ENCODE measurements around the gene BNC2. TPM values are rescaled to one million over a fixed set of nuclear protein-coding genes. Genes with fewer than 3 reads are reported as not detected.

BNC2 gene
- total RNA-seq, 4 donors from 2014 or later, result 3.8 to 14.9 (median 8.2) TPM

- H3K27ac ChIP-seq, result no peak overlapping the region
- H3K9me3 ChIP-seq, result no peaks in the 10 kb centered on the region
- intact Hi-C loops (cut with DNase I), result no loop called here
- H3K27me3 ChIP-seq, result no peaks in the 10 kb centered on the region
- WGBS, 2 donors, result 72 to 74% methylated on average over 2 of the region's 2 CpGs
- no peak overlapping the region for H3K4me3 ChIP-seq (replicated peaks in 1 of 3)
- TF ChIP-seq CTCF (IDR thresholded peaks at IDR 0.05) (no peak), POLR2A (IDR thresholded peaks at IDR 0.05) (no peak)
- no peak for DNase-seq
- H3K36me3 ChIP-seq, result no peaks in the 10 kb centered on the region
- no peaks in the 10 kb centered on the region for H3K4me1 ChIP-seq
Measured at GRCh38 chr9:16633794-16634193, 236.7 kb downstream of the BNC2 start.

- Histone ChIP-seq H3K36me3 (no peaks in the 10 kb centered on the region), H3K9me3 (no peaks in the 10 kb centered on the region), H3K27me3 (no peaks in the 10 kb centered on the region), H3K27ac (no peak overlapping the region), H3K4me3 (replicated peaks in 1 of 3) (no peak overlapping the region), H3K4me1 (peaks cover 12 to 40% of the 10 kb centered on the region in 2 donors)
- intact Hi-C loops (cut with DNase I), result loop anchor here (10.0 kb wide), 1 partner anchor 106 kb away; no protein-coding TSS in a partner anchor
- TF ChIP-seq POLR2A (IDR thresholded peaks at IDR 0.05) (no peak), CTCF (IDR thresholded peaks at IDR 0.05) (no peak)
- WGBS, 2 donors, result 91 to 94% methylated on average over 7 of the region's 7 CpGs
- DNase-seq, result no peak
Measured at GRCh38 chr9:16628413-16628812, 242.1 kb downstream of the BNC2 start.

- H3K9me3 ChIP-seq, result no peaks in the 10 kb centered on the region
- no peaks in the 10 kb centered on the region for H3K27me3 ChIP-seq
- no peaks in the 10 kb centered on the region for H3K36me3 ChIP-seq
- H3K4me1 ChIP-seq, result peaks cover 12 to 40% of the 10 kb centered on the region in 2 donors
- H3K4me3 ChIP-seq (replicated peaks in 1 of 3), result no peak overlapping the region
- no peak for DNase-seq
- TF ChIP-seq CTCF (IDR thresholded peaks at IDR 0.05), result no peak
- TF ChIP-seq POLR2A (IDR thresholded peaks at IDR 0.05), result no peak
- 82 to 87% methylated on average over 6 of the region's 6 CpGs for WGBS, 2 donors
- peak overlapping the region in 1 of 3 donors; percentile 61 for H3K27ac ChIP-seq
- intact Hi-C loops (cut with DNase I), result loop anchor here (10.0 kb wide), 1 partner anchor 107 kb away; no protein-coding TSS in a partner anchor
Measured at GRCh38 chr9:16627967-16628366, 242.5 kb downstream of the BNC2 start.

- no peak overlapping the region for H3K4me3 ChIP-seq (replicated peaks in 1 of 3)
- H3K9me3 ChIP-seq, result no peaks in the 10 kb centered on the region
- peak overlapping the region in 2 of 3 donors; percentile 40 to 61 for H3K27ac ChIP-seq
- WGBS, 2 donors, result 79 to 91% methylated on average over 2 of the region's 2 CpGs
- peaks cover 12 to 40% of the 10 kb centered on the region in 2 donors for H3K4me1 ChIP-seq
- H3K36me3 ChIP-seq, result no peaks in the 10 kb centered on the region
- intact Hi-C loops (cut with DNase I), result loop anchor here (10.0 kb wide), 1 partner anchor 107 kb away; no protein-coding TSS in a partner anchor
- no peaks in the 10 kb centered on the region for H3K27me3 ChIP-seq
- TF ChIP-seq CTCF (IDR thresholded peaks at IDR 0.05), result no peak
- DNase-seq, result no peak
Measured at GRCh38 chr9:16627521-16627920, 242.9 kb downstream of the BNC2 start.

GRCh38 chr9:16626577-16627130 is 243.8 kb downstream of the BNC2 start:
- Histone ChIP-seq H3K27me3 (no peaks in the 10 kb centered on the region), H3K4me3 (replicated peaks in 1 of 3) (no peak overlapping the region), H3K27ac (peak overlapping the region in 2 of 3 donors; percentile 40 to 61), H3K36me3 (no peaks in the 10 kb centered on the region), H3K9me3 (no peaks in the 10 kb centered on the region), H3K4me1 (peaks cover 12 to 40% of the 10 kb centered on the region in 2 donors)
- DNase-seq, result peak; percentile 61 to 73
- WGBS, 2 donors, result 24 to 28% methylated on average over 13 of the region's 13 CpGs
- TF ChIP-seq CTCF (IDR thresholded peaks at IDR 0.05) (no peak), POLR2A (IDR thresholded peaks at IDR 0.05) (no peak)
- intact Hi-C loops (cut with DNase I), result loop anchor here (10.0 kb wide), 1 partner anchor 108 kb away; no protein-coding TSS in a partner anchor
